Natural killer cell (primary cell): Measurements from ENCODE around the gene ELAVL1. TPM values are rescaled to one million over a fixed set of nuclear protein-coding genes. Genes with fewer than 3 reads are reported as not detected.

Source experiments
- ATAC-seq, 3 donors: fragments of 150-1000 bp in 2 of 3; fragments of 200-7000 bp in 1 of 3; cut with Tn5 transposase; 1 replicate in 1 of 3; 2 replicates in 2 of 3; pipeline ENCODE4 v1.10.0; 2021; ENCODE audit warnings: mild to moderate bottlenecking in 2 of 3, moderate library complexity in 2 of 3
- DNase-seq, 2 donors: peaks; one replicate each; pipeline versions ENCODE4 v3.0.0 to v3.0.0-alpha.2; 2013 to 2021; ENCODE audit warnings: mixed read lengths in 1 of 2
- H3K27ac ChIP-seq: one replicate; pipeline ENCODE4 v1.5.1; 2013; ENCODE audit warnings: mild to moderate bottlenecking, low read length
- H3K27me3 ChIP-seq: one replicate; pipeline ENCODE4 v1.6.1; 2013; ENCODE audit warnings: low read length; ENCODE audit not compliant: control insufficient read depth, insufficient read depth
- H3K36me3 ChIP-seq: one replicate; pipeline ENCODE4 v1.6.1; 2013; ENCODE audit warnings: low read length; ENCODE audit not compliant: control insufficient read depth, insufficient read depth
- H3K4me1 ChIP-seq: one replicate; pipeline ENCODE4 v1.6.1; 2013; ENCODE audit warnings: low read length; ENCODE audit not compliant: control insufficient read depth, insufficient read depth
- H3K4me3 ChIP-seq: one replicate; pipeline ENCODE4 v1.5.1; 2013; ENCODE audit warnings: low read length
- H3K9me3 ChIP-seq: one replicate; pipeline ENCODE4 v1.6.1; 2013; ENCODE audit warnings: low read length; ENCODE audit not compliant: control insufficient read depth, insufficient read depth
- H3K27ac Mint-ChIP-seq, 2 donors: one replicate each; pipeline ENCODE4 v1.8.0; 2022; ENCODE audit warnings: mild to moderate bottlenecking in 2 of 2, mixed read lengths in 2 of 2, moderate library complexity in 1 of 2
- H3K27me3 Mint-ChIP-seq, 2 donors: one replicate each; pipeline ENCODE4 v1.8.0; 2022; ENCODE audit warnings: low read depth in 2 of 2, mixed read lengths in 2 of 2
- H3K36me3 Mint-ChIP-seq: one replicate; pipeline ENCODE4 v1.8.0; 2022; ENCODE audit warnings: mixed read lengths
- H3K4me1 Mint-ChIP-seq, 2 donors: one replicate each; pipeline ENCODE4 v1.8.0; 2022; ENCODE audit warnings: mixed read lengths in 2 of 2
- H3K4me3 Mint-ChIP-seq: one replicate; pipeline ENCODE4 v1.8.0; 2022; ENCODE audit warnings: mild to moderate bottlenecking, moderate library complexity, mixed read lengths
- H3K9me3 Mint-ChIP-seq, 2 donors: one replicate each; pipeline ENCODE4 v1.8.0; 2022; ENCODE audit warnings: mixed read lengths in 2 of 2
- CTCF ChIP-seq: fragments of 200-600 bp; IDR thresholded peaks from one replicate; pipeline ENCODE4 v1.8.0; 2022; ENCODE audit warnings: antibody characterized with exemption
- WGBS: methylation state at CpG from one replicate; pipeline ENCODE4 v1.1.7; 2013; ENCODE audit warnings: missing lambda C conversion rate; ENCODE audit not compliant: insufficient coverage; 5-methylcytosine and 5-hydroxymethylcytosine counted together
- intact Hi-C: fragments of 100-400 bp; cut with micrococcal nuclease; formaldehyde crosslinking; loops from one replicate; pipeline ENCODE4 v1.14.2; 2022
- total RNA-seq, 4 donors: library from RNA; stranded (reverse); fragments of 120-200 nt in 1 of 4; gene quantifications; one replicate each; pipeline versions ENCODE4 v1.2.3 to v1.2.4, GENCODE V29; 2013 to 2022

ELAVL1 gene
- total RNA-seq, 3 donors from 2014 or later (not counting 1 experiment from before 2014, with no cell fraction given), result 36.9 to 43.9 (median 43.8) TPM

- H3K4me1 Mint-ChIP-seq, result peaks cover 19 to 27% of the 10 kb centered on the region in 2 donors
- no peak overlapping the region for H3K4me3 Mint-ChIP-seq
- no peak overlapping the region for H3K27ac ChIP-seq
- DNase-seq (no peak), ATAC-seq (no peak)
- H3K9me3 ChIP-seq, result no peaks in the 10 kb centered on the region
- H3K36me3 Mint-ChIP-seq, result no peaks in the 10 kb centered on the region
- H3K27ac Mint-ChIP-seq, result peak overlapping the region in 1 of 2 donors; percentile 18
- H3K27me3 Mint-ChIP-seq, result no peaks in the 10 kb centered on the region
- intact Hi-C loops, result no loop called here
- no peaks in the 10 kb centered on the region for H3K4me1 ChIP-seq
- WGBS, result 98% methylated on average over 14 of the region's 14 CpGs
- H3K27me3 ChIP-seq, result no peaks in the 10 kb centered on the region
- peaks cover 60% of the 10 kb centered on the region for H3K36me3 ChIP-seq
- no peak for TF ChIP-seq CTCF
- H3K9me3 Mint-ChIP-seq, result no peaks in the 10 kb centered on the region
- no peak overlapping the region for H3K4me3 ChIP-seq
Measured at GRCh38 chr19:7983995-7984837, 21.2 kb downstream of the ELAVL1 start.

DNA sequence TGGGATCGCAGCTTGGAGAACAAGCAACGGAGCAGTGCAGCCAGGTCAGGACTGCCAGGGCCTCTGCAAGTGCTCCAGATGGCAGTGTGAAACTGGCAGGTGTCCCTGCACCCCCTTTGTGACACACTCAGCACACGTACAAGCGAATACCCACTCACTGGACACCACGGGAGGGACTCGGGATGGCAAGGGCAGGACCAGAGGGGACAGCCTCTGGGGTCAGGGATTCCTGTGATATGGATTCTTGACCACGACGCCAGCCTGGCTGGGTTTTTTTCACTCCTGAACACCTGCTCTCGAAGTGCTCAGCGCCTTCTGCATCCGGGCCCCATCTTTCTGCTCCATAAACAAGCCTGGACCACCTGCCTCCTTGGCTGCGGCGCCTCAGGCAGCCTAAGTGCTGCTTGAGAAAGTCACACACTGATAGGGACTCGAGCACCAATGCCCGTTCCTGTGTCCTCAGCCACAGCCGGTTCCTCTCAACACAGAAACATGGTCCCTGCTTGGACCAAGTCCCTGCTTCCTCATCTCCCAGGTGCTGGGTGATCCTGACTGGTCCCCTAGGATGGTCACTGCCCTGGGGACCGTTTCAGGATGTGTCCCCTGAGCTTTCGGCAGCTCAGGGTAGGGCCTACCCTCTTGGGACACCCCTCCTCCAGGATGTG is 22.0 kb downstream of the ELAVL1 start:
- peak overlapping the region in 1 of 2 donors; percentile 18 for H3K27ac Mint-ChIP-seq
- DNase-seq, result no peak
- no peak overlapping the region for H3K4me3 Mint-ChIP-seq
- H3K4me1 Mint-ChIP-seq, result peaks cover 17 to 23% of the 10 kb centered on the region in 2 donors
- Histone ChIP-seq H3K9me3 (no peaks in the 10 kb centered on the region), H3K27ac (no peak overlapping the region), H3K27me3 (no peaks in the 10 kb centered on the region), H3K4me1 (no peaks in the 10 kb centered on the region), H3K36me3 (peaks cover 60% of the 10 kb centered on the region), H3K4me3 (no peak overlapping the region)
- H3K9me3 Mint-ChIP-seq, result no peaks in the 10 kb centered on the region
- ATAC-seq, result no peak
- intact Hi-C loops, result no loop called here
- H3K27me3 Mint-ChIP-seq, result no peaks in the 10 kb centered on the region
- TF ChIP-seq CTCF, result no peak
- H3K36me3 Mint-ChIP-seq, result no peaks in the 10 kb centered on the region
- WGBS, result 97% methylated on average over 18 of the region's 18 CpGs

- no peaks in the 10 kb centered on the region for H3K4me1 ChIP-seq
- DNase-seq (no peak), ATAC-seq (no peak)
- no peak overlapping the region for H3K27ac ChIP-seq
- Mint-ChIP-seq H3K27ac (no peak overlapping the region), H3K27me3 (no peaks in the 10 kb centered on the region), H3K4me3 (no peak overlapping the region), H3K36me3 (no peaks in the 10 kb centered on the region), H3K4me1 (peaks cover 9 to 16% of the 10 kb centered on the region in 2 donors), H3K9me3 (no peaks in the 10 kb centered on the region)
- no peaks in the 10 kb centered on the region for H3K27me3 ChIP-seq
- intact Hi-C loops, result no loop called here
- TF ChIP-seq CTCF, result no peak
- H3K9me3 ChIP-seq, result no peaks in the 10 kb centered on the region
- 94% methylated on average over 21 of the region's 21 CpGs for WGBS
- peaks cover 57% of the 10 kb centered on the region for H3K36me3 ChIP-seq
- no peak overlapping the region for H3K4me3 ChIP-seq
Measured at GRCh38 chr19:7982651-7983099, 22.8 kb downstream of the ELAVL1 start.
